Measurements from ENCODE around the gene SUPT20H. TPM values are rescaled to one million over a fixed set of nuclear protein-coding genes. Genes with fewer than 3 reads are reported as not detected.

SUPT20H gene
- total RNA-seq, 6 donors from 2014 or later: 31.7 to 82.7 (median 44.0) TPM

DNA sequence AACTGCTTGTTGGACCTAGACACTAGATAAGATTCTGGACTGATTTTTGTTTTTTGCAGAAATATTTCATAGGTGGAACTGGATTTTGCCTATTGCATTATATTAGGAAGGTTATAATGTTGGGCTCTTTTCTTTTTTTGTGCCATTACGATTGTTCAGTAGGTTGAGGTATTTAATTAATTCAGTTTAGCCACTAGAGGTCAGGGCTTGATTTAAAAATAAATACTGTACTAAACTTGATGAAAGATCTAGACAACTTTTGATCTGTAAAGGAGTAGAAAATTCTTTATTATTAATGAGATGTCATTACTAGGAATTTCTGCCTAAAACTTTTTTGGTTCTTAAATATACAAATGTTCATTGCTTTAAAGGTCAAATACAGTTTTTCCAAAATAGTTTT, 15.2 kb upstream of the SUPT20H start:
- Histone ChIP-seq H3K36me3 (no peaks in the 10 kb centered on the region), H3K27ac (no peak overlapping the region), H3K27me3 (no peaks in the 10 kb centered on the region), H3K9me3 (no peaks in the 10 kb centered on the region), H3K4me3 (no peak overlapping the region), H3K4me1 (no peaks in the 10 kb centered on the region)
- no peak for TF ChIP-seq EP300 (IDR thresholded peaks at IDR 0.05)
- no peak for TF ChIP-seq POLR2AphosphoS5 (IDR thresholded peaks at IDR 0.05)
- no peak for TF ChIP-seq POLR2A (IDR thresholded peaks at IDR 0.05)
- peak in 3 of 6 experiments; percentile 23 to 44 (median 28) for TF ChIP-seq CTCF (IDR thresholded peaks at IDR 0.05)
- no peak for ATAC-seq (ENCODE audit: low FRiP score in 2 of 2)
- DNase-seq: no peak
- 2 to 3% methylated on average over 1 of the region's 1 CpG for WGBS, 2 donors

DNA sequence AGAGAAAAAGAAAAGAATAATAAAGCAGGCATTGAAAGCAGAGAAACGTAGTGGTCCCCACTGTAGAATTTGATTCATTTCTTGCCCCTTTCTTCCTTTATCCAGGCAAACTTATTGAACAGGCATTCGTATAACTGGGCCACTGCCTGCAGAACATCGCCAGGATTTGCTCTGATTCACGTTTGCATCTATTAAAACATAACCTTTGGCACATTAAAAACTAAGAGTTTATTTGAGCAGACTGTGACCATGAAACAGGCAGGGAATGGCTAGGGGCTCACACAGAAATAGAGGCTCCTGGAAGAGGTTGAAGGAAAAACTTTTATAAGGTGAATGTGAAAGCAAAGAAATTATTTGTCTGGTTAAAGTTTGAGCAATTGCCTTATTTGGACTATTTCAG, 12.5 kb upstream of the SUPT20H start:
- Histone ChIP-seq H3K27ac (no peak overlapping the region), H3K27me3 (no peaks in the 10 kb centered on the region), H3K9me3 (no peaks in the 10 kb centered on the region), H3K4me3 (no peak overlapping the region), H3K36me3 (no peaks in the 10 kb centered on the region), H3K4me1 (no peaks in the 10 kb centered on the region)
- ATAC-seq (ENCODE audit: low FRiP score in 2 of 2): no peak
- WGBS, 2 donors: 75 to 81% methylated on average over 4 of the region's 4 CpGs
- TF ChIP-seq POLR2AphosphoS5 (IDR thresholded peaks at IDR 0.05) (no peak), CTCF (IDR thresholded peaks at IDR 0.05) (no peak), POLR2A (IDR thresholded peaks at IDR 0.05) (no peak), EP300 (IDR thresholded peaks at IDR 0.05) (no peak)
- no peak for DNase-seq

- Histone ChIP-seq H3K27me3 (no peaks in the 10 kb centered on the region), H3K4me1 (no peaks in the 10 kb centered on the region), H3K36me3 (no peaks in the 10 kb centered on the region), H3K4me3 (no peak overlapping the region), H3K9me3 (no peaks in the 10 kb centered on the region), H3K27ac (no peak overlapping the region)
- WGBS, 2 donors: 87 to 98% methylated on average over 6 of the region's 7 CpGs
- DNase-seq (peak in 1 of 2 donors; percentile 58), ATAC-seq (ENCODE audit: low FRiP score in 2 of 2) (no peak)
- no peak for TF ChIP-seq POLR2AphosphoS5 (IDR thresholded peaks at IDR 0.05)
Observed at GRCh38 chr13:37070956-37071355, 11.5 kb upstream of the SUPT20H start.

GRCh38 chr13:37070145-37070695, 10.7 kb upstream of the SUPT20H start:
- 79 to 100% methylated on average over 2 to 8 of the region's 9 CpGs for WGBS, 2 donors
- no peaks in the 10 kb centered on the region for H3K4me1 ChIP-seq
- no peak for DNase-seq
- no peak for TF ChIP-seq POLR2AphosphoS5 (IDR thresholded peaks at IDR 0.05)
- TF ChIP-seq EP300 (IDR thresholded peaks at IDR 0.05): no peak
- no peak for TF ChIP-seq POLR2A (IDR thresholded peaks at IDR 0.05)
- no peak for TF ChIP-seq CTCF (IDR thresholded peaks at IDR 0.05)
- no peaks in the 10 kb centered on the region for H3K36me3 ChIP-seq
- H3K27me3 ChIP-seq: no peaks in the 10 kb centered on the region
- peak; percentile 19 to 58 for ATAC-seq (ENCODE audit: low FRiP score in 2 of 2)
- no peaks in the 10 kb centered on the region for H3K9me3 ChIP-seq
- H3K4me3 ChIP-seq: no peak overlapping the region
- no peak overlapping the region for H3K27ac ChIP-seq

DNA sequence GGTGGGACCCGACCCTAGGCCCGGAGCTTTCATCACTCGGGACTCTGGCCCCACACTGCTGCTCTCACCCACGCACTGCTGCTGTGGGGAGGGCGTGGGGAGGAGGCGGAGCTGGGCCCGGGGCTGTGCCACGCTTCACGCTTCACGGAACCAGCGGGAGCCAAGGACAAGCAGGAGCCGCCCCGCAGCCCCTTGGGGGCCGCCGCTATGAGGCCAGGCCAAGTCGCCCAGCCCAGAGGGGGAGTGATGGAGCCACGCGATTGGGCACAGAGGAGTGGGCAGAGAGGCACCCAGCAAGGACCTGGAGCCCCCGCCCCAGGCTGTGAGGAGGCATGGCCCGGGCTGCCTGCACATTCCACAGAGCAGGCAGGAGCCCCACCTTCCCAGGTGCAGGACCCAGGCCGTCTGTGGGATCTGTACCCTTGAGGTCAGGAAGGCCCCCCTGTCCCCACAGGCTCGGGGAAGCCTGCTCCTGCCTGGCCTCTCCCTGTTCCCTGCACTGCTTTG, 10.2 kb upstream of the SUPT20H start:
- DNase-seq (peak in 1 of 2 donors; percentile 79), ATAC-seq (ENCODE audit: low FRiP score in 2 of 2) (peak; percentile 19 to 26)
- H3K4me1 ChIP-seq: no peaks in the 10 kb centered on the region
- H3K27me3 ChIP-seq: no peaks in the 10 kb centered on the region
- H3K9me3 ChIP-seq: no peaks in the 10 kb centered on the region
- no peak for TF ChIP-seq POLR2A (IDR thresholded peaks at IDR 0.05)
- TF ChIP-seq CTCF (IDR thresholded peaks at IDR 0.05): no peak
- TF ChIP-seq EP300 (IDR thresholded peaks at IDR 0.05): no peak
- TF ChIP-seq POLR2AphosphoS5 (IDR thresholded peaks at IDR 0.05): no peak
- no peak overlapping the region for H3K4me3 ChIP-seq
- no peaks in the 10 kb centered on the region for H3K36me3 ChIP-seq
- no peak overlapping the region for H3K27ac ChIP-seq
- 88% methylated on average over 12 of the region's 22 CpGs; no CpG with 5 or more reads in 1 of the 2 donors for WGBS, 2 donors

Measured in upper lobe of left lung (tissue), 6 donors.